ENCODE results near the gene MIA3. TPM values are rescaled to one million over a fixed set of nuclear protein-coding genes. Genes with fewer than 3 reads are reported as not detected.

MIA3 gene
- total and polyA plus RNA-seq, 4 donors, result 20.7 to 69.3 (median 41.6) TPM

DNA sequence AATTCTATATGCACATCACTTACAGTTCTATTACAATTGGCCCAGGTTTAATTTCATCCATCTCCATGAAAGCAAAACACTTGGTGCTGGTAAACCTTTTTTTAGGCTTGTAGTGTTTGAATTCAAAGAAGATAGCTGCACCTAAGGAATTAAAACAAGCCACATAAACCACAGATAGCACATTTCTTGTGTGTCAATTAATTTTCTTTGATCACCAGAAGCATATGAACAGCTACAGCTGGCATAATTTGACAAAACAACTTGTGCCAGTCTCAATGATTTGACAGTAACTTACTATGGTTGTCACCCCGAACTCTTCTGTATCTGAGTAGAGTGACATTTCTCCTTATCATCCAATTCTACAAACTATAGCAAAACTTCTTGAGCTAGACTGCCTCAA lies 52.2 kb downstream of the MIA3 start:
- WGBS, 2 donors, result 94 to 97% methylated on average over 1 of the region's 1 CpG
- ATAC-seq (ENCODE audit: insufficient read depth, low FRiP score) (no peak), DNase-seq (no peak)
- Histone ChIP-seq H3K4me1 (ENCODE audit: control insufficient read depth in 5 of 5, insufficient read depth in 5 of 5, low read length in 5 of 5) (no peaks in the 10 kb centered on the region), H3K9me3 (ENCODE audit: control insufficient read depth in 4 of 4, insufficient read depth in 3 of 4, low read length in 3 of 4) (no peaks in the 10 kb centered on the region), H3K27ac (ENCODE audit: low read depth in 1 of 2, low read length in 1 of 2) (no peak overlapping the region), H3K9ac (ENCODE audit: insufficient read depth in 1 of 2, low read length in 2 of 2) (no peak overlapping the region), H3K4me3 (no peak overlapping the region), H3K27me3 (ENCODE audit: control insufficient read depth in 3 of 3, insufficient read depth in 3 of 3, low read length in 2 of 3) (no peaks in the 10 kb centered on the region), H3K36me3 (ENCODE audit: control insufficient read depth in 4 of 4, insufficient read depth in 4 of 4, low read length in 4 of 4) (peaks cover 10 to 34% (median 17%) of the 10 kb centered on the region in 4 donors)
- TF ChIP-seq CTCF (IDR thresholded peaks at IDR 0.05; ENCODE audit: control extremely low read depth, extremely low read depth), result no peak

DNA sequence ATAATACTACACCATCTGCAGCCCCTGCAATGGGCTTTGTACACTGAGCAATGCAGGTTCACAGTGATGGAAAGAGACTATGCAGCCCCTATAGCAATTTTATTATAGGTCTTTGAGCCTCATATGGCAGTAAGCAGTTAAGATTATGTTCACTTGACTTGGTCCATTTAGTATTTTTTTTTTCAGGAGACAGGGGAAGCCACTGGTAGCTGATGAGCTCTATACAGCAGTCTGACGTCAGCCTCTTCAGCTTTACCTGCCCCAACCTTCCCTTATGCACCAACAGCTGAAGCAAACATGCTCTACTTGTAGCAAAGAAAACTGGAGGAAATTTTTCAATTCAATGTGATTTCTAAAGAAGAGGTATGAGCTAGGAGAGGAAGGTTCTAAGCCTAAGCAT lies 62.2 kb downstream of the MIA3 start:
- H3K9me3 ChIP-seq (ENCODE audit: control insufficient read depth in 4 of 4, insufficient read depth in 3 of 4, low read length in 3 of 4), result no peaks in the 10 kb centered on the region
- H3K36me3 ChIP-seq (ENCODE audit: control insufficient read depth in 4 of 4, insufficient read depth in 4 of 4, low read length in 4 of 4), result peaks cover 0 to 13% (median 6%) of the 10 kb centered on the region in 4 donors
- no peaks in the 10 kb centered on the region for H3K27me3 ChIP-seq (ENCODE audit: control insufficient read depth in 3 of 3, insufficient read depth in 3 of 3, low read length in 2 of 3)
- no peak for TF ChIP-seq CTCF (IDR thresholded peaks at IDR 0.05; ENCODE audit: control extremely low read depth, extremely low read depth)
- H3K4me1 ChIP-seq (ENCODE audit: control insufficient read depth in 5 of 5, insufficient read depth in 5 of 5, low read length in 5 of 5), result no peaks in the 10 kb centered on the region
- H3K4me3 ChIP-seq, result no peak overlapping the region
- H3K27ac ChIP-seq (ENCODE audit: low read depth in 1 of 2, low read length in 1 of 2), result no peak overlapping the region
- ATAC-seq (ENCODE audit: insufficient read depth, low FRiP score) (no peak), DNase-seq (no peak)
- WGBS, 2 donors, result 94 to 97% methylated on average over 1 of the region's 1 CpG
- H3K9ac ChIP-seq (ENCODE audit: insufficient read depth in 1 of 2, low read length in 2 of 2), result no peak overlapping the region

DNA sequence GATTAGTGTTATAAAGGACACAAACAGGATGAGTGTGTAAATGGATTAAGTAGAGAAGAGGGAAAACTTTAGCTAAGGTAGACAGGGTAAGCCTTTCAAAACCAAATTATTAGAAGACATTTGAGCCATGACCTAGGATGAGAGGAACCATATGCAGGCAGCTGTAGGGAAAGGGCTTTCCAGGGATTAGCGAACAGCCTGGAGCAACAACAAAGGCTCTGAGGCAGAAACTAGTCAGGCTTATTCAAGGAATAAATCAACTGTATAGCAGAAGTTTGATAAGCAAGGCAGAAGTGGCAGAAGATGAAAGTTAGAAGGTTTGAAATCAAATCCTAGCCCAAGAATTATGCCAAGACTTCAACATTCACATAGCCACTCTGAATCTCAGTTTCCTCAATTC lies 73.1 kb downstream of the MIA3 start:
- 94 to 95% methylated on average over 1 of the region's 1 CpG for WGBS, 2 donors
- no peaks in the 10 kb centered on the region for H3K4me1 ChIP-seq (ENCODE audit: control insufficient read depth in 5 of 5, insufficient read depth in 5 of 5, low read length in 5 of 5)
- ATAC-seq (ENCODE audit: insufficient read depth, low FRiP score) (no peak), DNase-seq (no peak)
- TF ChIP-seq CTCF (IDR thresholded peaks at IDR 0.05; ENCODE audit: control extremely low read depth, extremely low read depth), result no peak
- H3K9me3 ChIP-seq (ENCODE audit: control insufficient read depth in 4 of 4, insufficient read depth in 3 of 4, low read length in 3 of 4), result no peaks in the 10 kb centered on the region
- no peak overlapping the region for H3K9ac ChIP-seq (ENCODE audit: insufficient read depth in 1 of 2, low read length in 2 of 2)
- no peaks in the 10 kb centered on the region for H3K27me3 ChIP-seq (ENCODE audit: control insufficient read depth in 3 of 3, insufficient read depth in 3 of 3, low read length in 2 of 3)
- no peak overlapping the region for H3K27ac ChIP-seq (ENCODE audit: low read depth in 1 of 2, low read length in 1 of 2)
- no peak overlapping the region for H3K4me3 ChIP-seq
- peaks cover 6 to 16% (median 9%) of the 10 kb centered on the region in 4 donors for H3K36me3 ChIP-seq (ENCODE audit: control insufficient read depth in 4 of 4, insufficient read depth in 4 of 4, low read length in 4 of 4)

DNA sequence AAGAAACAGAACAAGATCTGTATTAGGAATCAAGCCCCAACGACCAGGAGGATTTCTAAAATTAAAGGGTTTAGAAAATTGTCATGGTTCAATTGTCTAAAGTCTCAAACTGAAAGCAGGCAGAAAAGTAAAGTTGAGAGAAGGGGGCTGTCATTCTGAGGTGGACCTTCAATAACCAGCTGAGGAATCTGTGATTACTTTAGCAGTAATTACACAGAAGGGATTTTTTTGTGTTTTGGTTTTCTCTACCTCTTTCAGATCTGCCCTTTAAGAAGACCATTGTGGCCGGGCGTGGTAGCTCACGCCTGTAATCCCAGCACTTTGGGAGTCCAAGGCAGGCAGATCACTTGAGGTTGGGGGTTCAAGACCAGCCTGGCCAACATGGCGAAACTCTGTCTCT lies 77.0 kb downstream of the MIA3 start:
- no peak overlapping the region for H3K9ac ChIP-seq (ENCODE audit: insufficient read depth in 1 of 2, low read length in 2 of 2)
- peaks cover 0 to 3% (median 0%) of the 10 kb centered on the region in 5 donors for H3K4me1 ChIP-seq (ENCODE audit: control insufficient read depth in 5 of 5, insufficient read depth in 5 of 5, low read length in 5 of 5)
- TF ChIP-seq CTCF (IDR thresholded peaks at IDR 0.05; ENCODE audit: control extremely low read depth, extremely low read depth), result no peak
- no peaks in the 10 kb centered on the region for H3K9me3 ChIP-seq (ENCODE audit: control insufficient read depth in 4 of 4, insufficient read depth in 3 of 4, low read length in 3 of 4)
- H3K27me3 ChIP-seq (ENCODE audit: control insufficient read depth in 3 of 3, insufficient read depth in 3 of 3, low read length in 2 of 3), result no peaks in the 10 kb centered on the region
- no peak overlapping the region for H3K4me3 ChIP-seq
- DNase-seq, result no peak
- no peak for ATAC-seq (ENCODE audit: insufficient read depth, low FRiP score)
- 90 to 95% methylated on average over 5 of the region's 5 CpGs for WGBS, 2 donors
- H3K36me3 ChIP-seq (ENCODE audit: control insufficient read depth in 4 of 4, insufficient read depth in 4 of 4, low read length in 4 of 4), result peaks cover 0 to 10% (median under 1%) of the 10 kb centered on the region in 4 donors
- H3K27ac ChIP-seq (ENCODE audit: low read depth in 1 of 2, low read length in 1 of 2), result no peak overlapping the region
